ENCODE measurements around the gene TRPM7.

Gene TRPM7

GRCh38 chr15:50543556-50543955 is 143.0 kb downstream of the TRPM7 start:
- Histone ChIP-seq H3K4me1 (ENCODE audit: low read depth, poor library complexity, severe bottlenecking) (no peaks in the 10 kb centered on the region), H3K27me3 (ENCODE audit: insufficient read depth, low read depth) (no peaks in the 10 kb centered on the region), H3K27ac (no peak overlapping the region), H3K4me2 (no peak overlapping the region), H3K9ac (no peak overlapping the region), H4K20me1 (ENCODE audit: insufficient read depth) (no peaks in the 10 kb centered on the region), H3K36me3 (ENCODE audit: insufficient read depth) (no peaks in the 10 kb centered on the region), H3K79me2 (ENCODE audit: insufficient read depth, low read depth) (no peaks in the 10 kb centered on the region), H2AFZ (ENCODE audit: low read depth) (no peak overlapping the region), H3K4me3 (IDR thresholded peaks at IDR 0.05; ENCODE audit: insufficient read depth, low read depth, low read length) (no peak overlapping the region)
- TF ChIP-seq, protein P1, sequence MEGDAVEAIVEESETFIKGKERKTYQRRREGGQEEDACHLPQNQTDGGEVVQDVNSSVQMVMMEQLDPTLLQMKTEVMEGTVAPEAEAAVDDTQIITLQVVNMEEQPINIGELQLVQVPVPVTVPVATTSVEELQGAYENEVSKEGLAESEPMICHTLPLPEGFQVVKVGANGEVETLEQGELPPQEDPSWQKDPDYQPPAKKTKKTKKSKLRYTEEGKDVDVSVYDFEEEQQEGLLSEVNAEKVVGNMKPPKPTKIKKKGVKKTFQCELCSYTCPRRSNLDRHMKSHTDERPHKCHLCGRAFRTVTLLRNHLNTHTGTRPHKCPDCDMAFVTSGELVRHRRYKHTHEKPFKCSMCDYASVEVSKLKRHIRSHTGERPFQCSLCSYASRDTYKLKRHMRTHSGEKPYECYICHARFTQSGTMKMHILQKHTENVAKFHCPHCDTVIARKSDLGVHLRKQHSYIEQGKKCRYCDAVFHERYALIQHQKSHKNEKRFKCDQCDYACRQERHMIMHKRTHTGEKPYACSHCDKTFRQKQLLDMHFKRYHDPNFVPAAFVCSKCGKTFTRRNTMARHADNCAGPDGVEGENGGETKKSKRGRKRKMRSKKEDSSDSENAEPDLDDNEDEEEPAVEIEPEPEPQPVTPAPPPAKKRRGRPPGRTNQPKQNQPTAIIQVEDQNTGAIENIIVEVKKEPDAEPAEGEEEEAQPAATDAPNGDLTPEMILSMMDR (conservative IDR thresholded peaks at IDR 0.05; ENCODE audit: low read depth, low read length) = no peak

DNA sequence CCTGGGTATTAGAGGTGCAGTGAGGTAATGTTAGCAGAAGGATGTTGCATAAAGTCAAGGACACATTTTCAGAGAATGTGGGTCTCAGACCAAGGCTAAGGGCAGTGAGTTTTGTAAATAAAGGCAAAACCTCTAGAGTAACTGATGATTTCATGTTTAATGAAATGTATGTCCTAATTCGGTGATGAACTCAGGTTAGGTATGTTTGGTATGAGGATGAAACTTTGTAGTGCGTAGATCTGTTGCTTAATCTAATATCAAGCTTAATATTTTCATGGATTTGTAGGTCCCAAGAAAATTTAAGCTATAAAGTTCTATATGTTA is 143.7 kb downstream of the TRPM7 start:
- H3K4me1 ChIP-seq (ENCODE audit: low read depth, poor library complexity, severe bottlenecking) = no peaks in the 10 kb centered on the region

DNA sequence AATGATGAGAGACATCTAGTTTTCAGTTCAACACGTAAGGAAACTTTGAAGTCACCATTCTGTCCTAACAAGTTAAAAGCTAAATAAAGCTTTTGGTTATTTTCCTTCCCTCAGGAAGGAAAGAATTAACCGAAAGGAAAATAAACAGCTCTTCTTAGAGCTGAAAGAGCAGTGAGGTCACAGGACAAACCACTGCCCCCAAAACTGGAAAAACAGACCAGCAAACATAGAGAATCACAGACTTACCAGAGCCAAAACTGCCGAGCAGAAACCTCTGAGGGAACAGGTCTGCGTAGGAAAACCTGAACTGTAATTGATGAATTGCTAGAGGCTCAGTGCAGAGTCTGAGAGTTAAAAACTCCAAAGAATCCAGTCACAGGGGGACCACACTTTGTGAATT is 154.8 kb downstream of the TRPM7 start:
- Histone ChIP-seq H4K20me1 (ENCODE audit: insufficient read depth) (no peaks in the 10 kb centered on the region), H3K4me2 (no peak overlapping the region), H3K79me2 (ENCODE audit: insufficient read depth, low read depth) (no peaks in the 10 kb centered on the region), H3K36me3 (ENCODE audit: insufficient read depth) (no peaks in the 10 kb centered on the region), H3K4me1 (ENCODE audit: low read depth, poor library complexity, severe bottlenecking) (peaks cover 7% of the 10 kb centered on the region), H3K9ac (no peak overlapping the region), H3K27me3 (ENCODE audit: insufficient read depth, low read depth) (no peaks in the 10 kb centered on the region), H3K4me3 (IDR thresholded peaks at IDR 0.05; ENCODE audit: insufficient read depth, low read depth, low read length) (no peak overlapping the region), H2AFZ (ENCODE audit: low read depth) (no peak overlapping the region), H3K27ac (no peak overlapping the region)
- TF ChIP-seq, protein P1 (conservative IDR thresholded peaks at IDR 0.05; ENCODE audit: low read depth, low read length) = no peak

More for the DNA sequence above, 143.7 kb downstream of the TRPM7 start:
- Histone ChIP-seq H4K20me1 (ENCODE audit: insufficient read depth) (no peaks in the 10 kb centered on the region), H3K27me3 (ENCODE audit: insufficient read depth, low read depth) (no peaks in the 10 kb centered on the region), H3K9ac (no peak overlapping the region), H3K4me2 (no peak overlapping the region), H2AFZ (ENCODE audit: low read depth) (no peak overlapping the region), H3K79me2 (ENCODE audit: insufficient read depth, low read depth) (no peaks in the 10 kb centered on the region), H3K36me3 (ENCODE audit: insufficient read depth) (no peaks in the 10 kb centered on the region), H3K27ac (no peak overlapping the region), H3K4me3 (IDR thresholded peaks at IDR 0.05; ENCODE audit: insufficient read depth, low read depth, low read length) (no peak overlapping the region)
- TF ChIP-seq, protein P1 (conservative IDR thresholded peaks at IDR 0.05; ENCODE audit: low read depth, low read length) = no peak

DNA sequence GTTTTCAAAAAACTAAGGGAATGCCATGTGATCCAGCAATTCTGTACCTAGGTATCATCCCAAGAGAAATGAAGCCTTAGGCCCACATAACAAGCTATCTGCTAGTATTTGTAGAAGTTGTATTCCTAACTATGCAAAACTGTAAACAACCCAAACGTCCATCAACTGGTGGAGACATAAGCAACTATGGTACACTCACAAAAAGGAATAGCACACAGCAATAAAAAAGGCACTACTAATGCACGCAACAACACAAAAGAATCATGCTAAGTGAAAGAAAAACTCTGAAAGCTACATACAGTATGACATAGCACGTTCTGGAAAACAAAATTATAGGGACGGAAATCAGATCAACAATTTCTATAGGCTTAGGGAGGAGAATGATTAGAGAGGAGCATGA is 155.4 kb downstream of the TRPM7 start:
- no peaks in the 10 kb centered on the region for H3K79me2 ChIP-seq (ENCODE audit: insufficient read depth, low read depth)
- H3K27ac ChIP-seq = no peak overlapping the region
- H3K4me3 ChIP-seq (IDR thresholded peaks at IDR 0.05; ENCODE audit: insufficient read depth, low read depth, low read length) = no peak overlapping the region
- H3K4me1 ChIP-seq (ENCODE audit: low read depth, poor library complexity, severe bottlenecking) = peaks cover 7% of the 10 kb centered on the region
- no peak overlapping the region for H3K9ac ChIP-seq
- H2AFZ ChIP-seq (ENCODE audit: low read depth) = no peak overlapping the region
- no peaks in the 10 kb centered on the region for H4K20me1 ChIP-seq (ENCODE audit: insufficient read depth)
- H3K4me2 ChIP-seq = no peak overlapping the region
- no peaks in the 10 kb centered on the region for H3K36me3 ChIP-seq (ENCODE audit: insufficient read depth)
- TF ChIP-seq, protein P1 (conservative IDR thresholded peaks at IDR 0.05; ENCODE audit: low read depth, low read length) = no peak
- H3K27me3 ChIP-seq (ENCODE audit: insufficient read depth, low read depth) = no peaks in the 10 kb centered on the region

GRCh38 chr15:50523851-50524251 is 162.7 kb downstream of the TRPM7 start:
- no peak overlapping the region for H2AFZ ChIP-seq (ENCODE audit: low read depth)
- no peak overlapping the region for H3K4me2 ChIP-seq
- H3K27me3 ChIP-seq (ENCODE audit: insufficient read depth, low read depth) = no peaks in the 10 kb centered on the region
- TF ChIP-seq, protein P1 (conservative IDR thresholded peaks at IDR 0.05; ENCODE audit: low read depth, low read length) = no peak
- H3K27ac ChIP-seq = no peak overlapping the region
- no peaks in the 10 kb centered on the region for H4K20me1 ChIP-seq (ENCODE audit: insufficient read depth)
- H3K4me1 ChIP-seq (ENCODE audit: low read depth, poor library complexity, severe bottlenecking) = no peaks in the 10 kb centered on the region
- no peaks in the 10 kb centered on the region for H3K79me2 ChIP-seq (ENCODE audit: insufficient read depth, low read depth)
- no peak overlapping the region for H3K9ac ChIP-seq
- H3K36me3 ChIP-seq (ENCODE audit: insufficient read depth) = no peaks in the 10 kb centered on the region
- no peak overlapping the region for H3K4me3 ChIP-seq (IDR thresholded peaks at IDR 0.05; ENCODE audit: insufficient read depth, low read depth, low read length)
